K562 (cell line): ENCODE results near the gene PIH1D1. TPM values are rescaled to one million over a fixed set of nuclear protein-coding genes. Genes with fewer than 3 reads are reported as not detected.
A peak's percentile ranks its signal among the peaks of the same experiment; 100 is the strongest.

Source experiments
- CREB1 ChIP-seq, 2 experiments: sonication (generic) in 1 of 2; formaldehyde crosslinking in 1 of 2; IDR thresholded peaks; 2 replicates each; pipeline versions ENCODE4 v1.6.1 to v1.8.0; 2012 to 2022; ENCODE audit warnings: inconsistent platforms in 1 of 2, mild to moderate bottlenecking in 1 of 2, missing genetic modification reagents in 1 of 2, moderate library complexity in 1 of 2
- FOXA3 ChIP-seq, 2 experiments: fragments of 450-650 bp in 1 of 2; sonication (generic) in 1 of 2; formaldehyde crosslinking; IDR thresholded peaks in 1 of 2; conservative IDR thresholded peaks in 1 of 2; 2 replicates each; pipeline versions ENCODE4 v1.4.0 to v1.8.0; 2020 to 2022; ENCODE audit warnings: mild to moderate bottlenecking in 2 of 2, missing genetic modification reagents in 1 of 2
- MAFG ChIP-seq: fragments of 450-650 bp; conservative IDR thresholded peaks from 2 replicates; pipeline ENCODE4 v1.6.1; 2016; ENCODE audit warnings: missing genetic modification characterization, missing compliant biosample characterization
- MECOM ChIP-seq: fragments of 250-450 bp; sonication (Bioruptor Pico); IDR thresholded peaks from 2 replicates; pipeline ENCODE4 v1.8.0; 2022; ENCODE audit warnings: inconsistent platforms
- NFRKB ChIP-seq: fragments of 450-650 bp; IDR thresholded peaks from 2 replicates; pipeline ENCODE4 v1.6.1; 2016; ENCODE audit warnings: low read depth
- RAD21 ChIP-seq, 2 experiments: fragments of 250-450 bp in 1 of 2; fragments of 450-650 bp in 1 of 2; sonication (Bioruptor Pico) in 1 of 2; formaldehyde crosslinking in 1 of 2; IDR thresholded peaks in 1 of 2; conservative IDR thresholded peaks in 1 of 2; 2 replicates each; pipeline versions ENCODE4 v1.4.0 to v1.8.0; 2020 to 2022; ENCODE audit warnings: mild to moderate bottlenecking in 2 of 2, moderate library complexity in 1 of 2
- RNF2 ChIP-seq: sonication (generic); IDR thresholded peaks from 2 replicates; pipeline ENCODE4 v1.6.1; 2016
- ZNF282 ChIP-seq: sonication (generic); formaldehyde crosslinking; IDR thresholded peaks from 2 replicates; pipeline ENCODE4 v1.8.1; 2023; ENCODE audit warnings: missing genetic modification reagents
- ZNF316 ChIP-seq: fragments of 450-650 bp; IDR thresholded peaks from 2 replicates; pipeline ENCODE4 v1.6.1; 2016
- ZNF561 ChIP-seq: fragments of 450-650 bp; formaldehyde crosslinking; conservative IDR thresholded peaks from 2 replicates; pipeline ENCODE4 v1.4.0; 2020; ENCODE audit warnings: mild to moderate bottlenecking, moderate library complexity
- polyA plus RNA-seq, 8 experiments: library from polyadenylated mRNA; depleted of rRNA in 4 of 8; stranded (reverse) in 5 of 8; unstranded in 3 of 8; fragments of >200 nt; fragmentation: Nextera tagmentation in 2 of 8; fragmentation: Illumina TruSeq in 1 of 8; extraction: Ambion mirVana in 2 of 8; extraction: Trizol in 1 of 8; gene quantifications; 2 replicates each; pipeline versions ENCODE4 v1.2.1 to v1.2.3, GENCODE V29; 2011 to 2014; ENCODE audit warnings: inconsistent platforms in 1 of 8, missing spikeins in 1 of 8
- total RNA-seq, 7 experiments: library from RNA; depleted of rRNA in 6 of 7; stranded (reverse); fragments of >200 nt in 6 of 7; fragmentation: Illumina TruSeq in 2 of 7; extraction: Trizol in 2 of 7; gene quantifications; 2 replicates each; pipeline versions ENCODE4 v1.2.1 to v1.2.3, GENCODE V29; 2011 to 2021; ENCODE audit warnings: low replicate concordance in 1 of 7
- TF ChIP-seq, protein P1 (sequence below), 2 experiments: fragments of 450-650 bp in 1 of 2; sonication (generic) in 1 of 2; formaldehyde crosslinking in 1 of 2; IDR thresholded peaks in 1 of 2; conservative IDR thresholded peaks in 1 of 2; 2 replicates each; pipeline versions ENCODE4 v1.6.1 to v1.8.1; 2016 to 2023; ENCODE audit warnings: mild to moderate bottlenecking in 2 of 2, moderate library complexity in 2 of 2, inconsistent platforms in 1 of 2, missing genetic modification reagents in 1 of 2
- TF ChIP-seq, protein P2 (sequence below): sonication (generic); formaldehyde crosslinking; IDR thresholded peaks from 2 replicates; pipeline ENCODE4 v1.8.0; 2022; ENCODE audit warnings: mild to moderate bottlenecking, missing genetic modification reagents
- TF ChIP-seq, protein P3 (sequence below), 2 experiments: fragments of 450-650 bp; IDR thresholded peaks; 2 replicates each; pipeline ENCODE4 v1.6.1; 2016
- TF ChIP-seq, protein P4 (sequence below): sonication (generic); formaldehyde crosslinking; IDR thresholded peaks from 2 replicates; pipeline ENCODE4 v1.8.0; 2023; ENCODE audit warnings: mild to moderate bottlenecking, missing genetic modification reagents

The PIH1D1 gene
- total and polyA plus RNA-seq, 9 of the 15 experiments (the other 6 are each of a cell fraction or from before 2014, with no cell fraction given) = 26.5 to 224 (median 137) TPM

DNA sequence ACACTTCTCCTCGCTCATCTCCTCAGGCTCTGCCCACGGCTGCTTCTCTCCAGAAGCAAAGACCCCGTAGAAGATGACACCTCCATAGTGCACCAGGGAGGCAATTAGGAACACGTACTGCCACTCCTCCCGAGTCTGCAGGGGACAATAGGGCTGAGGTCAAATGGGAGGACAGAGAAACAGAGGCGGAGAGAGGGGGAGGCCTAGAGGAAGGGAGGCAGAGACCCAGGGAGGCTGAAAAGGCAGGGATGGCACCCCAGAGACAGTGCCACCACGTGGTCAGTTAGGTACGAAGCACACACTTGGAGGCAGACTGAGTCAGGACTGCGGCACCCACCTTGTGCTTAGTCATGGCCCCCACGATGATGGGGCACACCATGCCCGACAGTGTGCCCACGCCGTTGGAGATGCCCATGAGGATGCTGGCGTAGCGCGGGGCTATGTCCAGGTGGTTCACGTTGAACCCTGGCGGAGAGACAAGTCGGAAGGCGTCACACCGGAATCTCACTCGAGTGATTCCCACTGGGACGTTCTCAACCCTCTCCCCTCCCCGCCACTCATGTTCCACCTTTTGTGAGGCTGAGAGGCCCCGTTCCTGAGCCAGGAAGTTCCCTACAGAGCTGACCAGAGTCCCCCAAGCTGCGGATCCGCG, 20.8 kb downstream of the PIH1D1 start (continued):
- TF ChIP-seq FOXA3 (CRISPR knock-in tag; conservative IDR thresholded peaks at IDR 0.05 in 1 of 2, IDR thresholded peaks at IDR 0.05 in 1 of 2) = no peak
- TF ChIP-seq, protein P1, sequence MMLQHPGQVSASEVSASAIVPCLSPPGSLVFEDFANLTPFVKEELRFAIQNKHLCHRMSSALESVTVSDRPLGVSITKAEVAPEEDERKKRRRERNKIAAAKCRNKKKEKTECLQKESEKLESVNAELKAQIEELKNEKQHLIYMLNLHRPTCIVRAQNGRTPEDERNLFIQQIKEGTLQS (IDR thresholded peaks at IDR 0.05) = 0 out of 2 replicates have a peak, but pooled peaks have one; percentile 6
- TF ChIP-seq, protein P1 (CRISPR knock-in tag; conservative IDR thresholded peaks at IDR 0.05) = no peak
- TF ChIP-seq, protein P2, sequence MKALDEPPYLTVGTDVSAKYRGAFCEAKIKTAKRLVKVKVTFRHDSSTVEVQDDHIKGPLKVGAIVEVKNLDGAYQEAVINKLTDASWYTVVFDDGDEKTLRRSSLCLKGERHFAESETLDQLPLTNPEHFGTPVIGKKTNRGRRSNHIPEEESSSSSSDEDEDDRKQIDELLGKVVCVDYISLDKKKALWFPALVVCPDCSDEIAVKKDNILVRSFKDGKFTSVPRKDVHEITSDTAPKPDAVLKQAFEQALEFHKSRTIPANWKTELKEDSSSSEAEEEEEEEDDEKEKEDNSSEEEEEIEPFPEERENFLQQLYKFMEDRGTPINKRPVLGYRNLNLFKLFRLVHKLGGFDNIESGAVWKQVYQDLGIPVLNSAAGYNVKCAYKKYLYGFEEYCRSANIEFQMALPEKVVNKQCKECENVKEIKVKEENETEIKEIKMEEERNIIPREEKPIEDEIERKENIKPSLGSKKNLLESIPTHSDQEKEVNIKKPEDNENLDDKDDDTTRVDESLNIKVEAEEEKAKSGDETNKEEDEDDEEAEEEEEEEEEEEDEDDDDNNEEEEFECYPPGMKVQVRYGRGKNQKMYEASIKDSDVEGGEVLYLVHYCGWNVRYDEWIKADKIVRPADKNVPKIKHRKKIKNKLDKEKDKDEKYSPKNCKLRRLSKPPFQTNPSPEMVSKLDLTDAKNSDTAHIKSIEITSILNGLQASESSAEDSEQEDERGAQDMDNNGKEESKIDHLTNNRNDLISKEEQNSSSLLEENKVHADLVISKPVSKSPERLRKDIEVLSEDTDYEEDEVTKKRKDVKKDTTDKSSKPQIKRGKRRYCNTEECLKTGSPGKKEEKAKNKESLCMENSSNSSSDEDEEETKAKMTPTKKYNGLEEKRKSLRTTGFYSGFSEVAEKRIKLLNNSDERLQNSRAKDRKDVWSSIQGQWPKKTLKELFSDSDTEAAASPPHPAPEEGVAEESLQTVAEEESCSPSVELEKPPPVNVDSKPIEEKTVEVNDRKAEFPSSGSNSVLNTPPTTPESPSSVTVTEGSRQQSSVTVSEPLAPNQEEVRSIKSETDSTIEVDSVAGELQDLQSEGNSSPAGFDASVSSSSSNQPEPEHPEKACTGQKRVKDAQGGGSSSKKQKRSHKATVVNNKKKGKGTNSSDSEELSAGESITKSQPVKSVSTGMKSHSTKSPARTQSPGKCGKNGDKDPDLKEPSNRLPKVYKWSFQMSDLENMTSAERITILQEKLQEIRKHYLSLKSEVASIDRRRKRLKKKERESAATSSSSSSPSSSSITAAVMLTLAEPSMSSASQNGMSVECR = 0 out of 2 replicates have a peak, but pooled peaks have one; percentile 29
- peak; percentile 68 for TF ChIP-seq ZNF316
- TF ChIP-seq ZNF282 (CRISPR knock-in tag) = 0 out of 2 replicates have a peak, but pooled peaks have one; percentile 55
- no peak for TF ChIP-seq ZNF561 (CRISPR knock-in tag)
- TF ChIP-seq RNF2 = no peak
- TF ChIP-seq, protein P3, sequence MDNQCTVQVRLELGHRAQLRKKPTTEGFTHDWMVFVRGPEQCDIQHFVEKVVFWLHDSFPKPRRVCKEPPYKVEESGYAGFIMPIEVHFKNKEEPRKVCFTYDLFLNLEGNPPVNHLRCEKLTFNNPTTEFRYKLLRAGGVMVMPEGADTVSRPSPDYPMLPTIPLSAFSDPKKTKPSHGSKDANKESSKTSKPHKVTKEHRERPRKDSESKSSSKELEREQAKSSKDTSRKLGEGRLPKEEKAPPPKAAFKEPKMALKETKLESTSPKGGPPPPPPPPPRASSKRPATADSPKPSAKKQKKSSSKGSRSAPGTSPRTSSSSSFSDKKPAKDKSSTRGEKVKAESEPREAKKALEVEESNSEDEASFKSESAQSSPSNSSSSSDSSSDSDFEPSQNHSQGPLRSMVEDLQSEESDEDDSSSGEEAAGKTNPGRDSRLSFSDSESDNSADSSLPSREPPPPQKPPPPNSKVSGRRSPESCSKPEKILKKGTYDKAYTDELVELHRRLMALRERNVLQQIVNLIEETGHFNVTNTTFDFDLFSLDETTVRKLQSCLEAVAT (IDR thresholded peaks at IDR 0.05) = 0 out of 4 replicates have a peak, but pooled peaks of 1 of the 2 experiments have one; percentile 19
- TF ChIP-seq CREB1 (IDR thresholded peaks at IDR 0.05) = no peak
- peak; percentile 35; the same call in 1 of the 2 replicates for TF ChIP-seq CREB1 (CRISPR knock-in tag; IDR thresholded peaks at IDR 0.05)
- TF ChIP-seq, protein P4, sequence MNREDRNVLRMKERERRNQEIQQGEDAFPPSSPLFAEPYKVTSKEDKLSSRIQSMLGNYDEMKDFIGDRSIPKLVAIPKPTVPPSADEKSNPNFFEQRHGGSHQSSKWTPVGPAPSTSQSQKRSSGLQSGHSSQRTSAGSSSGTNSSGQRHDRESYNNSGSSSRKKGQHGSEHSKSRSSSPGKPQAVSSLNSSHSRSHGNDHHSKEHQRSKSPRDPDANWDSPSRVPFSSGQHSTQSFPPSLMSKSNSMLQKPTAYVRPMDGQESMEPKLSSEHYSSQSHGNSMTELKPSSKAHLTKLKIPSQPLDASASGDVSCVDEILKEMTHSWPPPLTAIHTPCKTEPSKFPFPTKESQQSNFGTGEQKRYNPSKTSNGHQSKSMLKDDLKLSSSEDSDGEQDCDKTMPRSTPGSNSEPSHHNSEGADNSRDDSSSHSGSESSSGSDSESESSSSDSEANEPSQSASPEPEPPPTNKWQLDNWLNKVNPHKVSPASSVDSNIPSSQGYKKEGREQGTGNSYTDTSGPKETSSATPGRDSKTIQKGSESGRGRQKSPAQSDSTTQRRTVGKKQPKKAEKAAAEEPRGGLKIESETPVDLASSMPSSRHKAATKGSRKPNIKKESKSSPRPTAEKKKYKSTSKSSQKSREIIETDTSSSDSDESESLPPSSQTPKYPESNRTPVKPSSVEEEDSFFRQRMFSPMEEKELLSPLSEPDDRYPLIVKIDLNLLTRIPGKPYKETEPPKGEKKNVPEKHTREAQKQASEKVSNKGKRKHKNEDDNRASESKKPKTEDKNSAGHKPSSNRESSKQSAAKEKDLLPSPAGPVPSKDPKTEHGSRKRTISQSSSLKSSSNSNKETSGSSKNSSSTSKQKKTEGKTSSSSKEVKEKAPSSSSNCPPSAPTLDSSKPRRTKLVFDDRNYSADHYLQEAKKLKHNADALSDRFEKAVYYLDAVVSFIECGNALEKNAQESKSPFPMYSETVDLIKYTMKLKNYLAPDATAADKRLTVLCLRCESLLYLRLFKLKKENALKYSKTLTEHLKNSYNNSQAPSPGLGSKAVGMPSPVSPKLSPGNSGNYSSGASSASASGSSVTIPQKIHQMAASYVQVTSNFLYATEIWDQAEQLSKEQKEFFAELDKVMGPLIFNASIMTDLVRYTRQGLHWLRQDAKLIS (CRISPR knock-in tag) = no peak
- TF ChIP-seq MAFG (tag) = peak; percentile 37
- TF ChIP-seq MECOM (CRISPR knock-in tag) = 0 out of 2 replicates have a peak, but pooled peaks have one; percentile 32
- TF ChIP-seq RAD21 (CRISPR knock-in tag; conservative IDR thresholded peaks at IDR 0.05 in 1 of 2, IDR thresholded peaks at IDR 0.05 in 1 of 2) = peak; percentile 36 to 64
- 0 out of 2 replicates have a peak, but pooled peaks have one; percentile 27 for TF ChIP-seq NFRKB
